HG03439 (cell line): Measurements from ENCODE around the gene CDH6.

Experiments used
- ATAC-seq: cut with Tn5 transposase; IDR thresholded peaks from one replicate; pipeline ENCODE4 v1.9.1; 2021; ENCODE audit warnings: mild to moderate bottlenecking, moderate library complexity; ENCODE audit not compliant: unreplicated experiment

The CDH6 gene

DNA sequence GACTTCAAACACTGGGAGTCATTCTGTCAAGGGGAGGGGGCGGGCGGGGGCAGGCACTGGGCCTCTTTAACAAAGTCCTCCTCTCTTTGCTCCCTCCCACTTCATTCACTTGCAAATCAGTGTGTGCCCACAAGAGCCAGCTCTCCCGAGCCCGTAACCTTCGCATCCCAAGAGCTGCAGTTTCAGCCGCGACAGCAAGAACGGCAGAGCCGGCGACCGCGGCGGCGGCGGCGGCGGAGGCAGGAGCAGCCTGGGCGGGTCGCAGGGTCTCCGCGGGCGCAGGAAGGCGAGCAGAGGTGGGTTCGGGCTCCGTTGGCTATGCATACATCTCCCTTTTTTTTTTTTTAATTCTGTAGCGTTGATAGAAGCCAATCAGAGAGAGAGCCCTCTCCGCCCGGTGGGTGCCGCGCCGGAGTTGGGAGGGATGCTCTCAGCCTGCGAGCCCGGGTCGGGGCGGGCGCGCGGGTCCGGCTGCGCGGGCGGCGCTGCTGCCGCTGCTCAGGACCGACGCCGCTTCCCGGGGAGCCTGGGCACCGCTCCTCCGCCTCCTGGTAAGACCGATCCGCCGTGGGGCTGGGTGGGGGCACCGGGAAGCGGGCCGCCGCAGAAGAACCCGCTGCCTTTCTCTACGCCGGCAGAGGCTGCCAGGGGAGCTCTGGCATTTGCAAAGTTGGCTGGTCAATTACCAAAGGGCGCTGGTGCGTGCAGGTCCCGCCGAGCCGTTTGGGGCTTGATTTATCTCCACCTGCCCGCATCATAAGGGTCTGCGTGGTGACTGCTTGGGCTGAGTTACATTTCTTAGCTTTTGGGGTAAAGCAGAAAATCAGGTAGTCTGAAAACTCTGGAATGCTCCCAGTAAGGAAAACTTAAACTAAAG is at the start of gene CDH6:
TSS of gene CDH6 (plus strand) at position 96 of the 877 bp plus-strand sequence. CDS start 73,788 bp downstream, outside the sequence.
- ATAC-seq = no peak

DNA sequence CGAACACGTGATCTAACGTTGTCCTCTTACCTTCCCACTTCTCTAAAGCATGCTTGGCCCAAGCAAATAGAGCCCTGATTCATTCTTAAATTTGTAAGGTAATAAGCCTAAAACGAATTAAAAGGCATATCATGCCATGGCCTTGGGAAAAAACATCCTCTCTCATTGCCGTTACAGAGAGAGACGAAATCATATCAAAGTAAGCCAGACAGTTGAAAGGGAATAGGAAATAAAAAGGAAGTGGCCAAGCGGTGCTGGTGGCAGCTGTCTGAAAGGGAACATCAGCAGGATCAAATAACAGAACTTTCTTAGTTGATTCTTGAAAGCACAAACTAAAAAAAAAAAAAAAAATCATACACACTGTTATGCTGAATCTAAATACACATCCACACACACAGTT is 49.1 kb upstream of the CDH6 start:
- ATAC-seq = no peak

DNA sequence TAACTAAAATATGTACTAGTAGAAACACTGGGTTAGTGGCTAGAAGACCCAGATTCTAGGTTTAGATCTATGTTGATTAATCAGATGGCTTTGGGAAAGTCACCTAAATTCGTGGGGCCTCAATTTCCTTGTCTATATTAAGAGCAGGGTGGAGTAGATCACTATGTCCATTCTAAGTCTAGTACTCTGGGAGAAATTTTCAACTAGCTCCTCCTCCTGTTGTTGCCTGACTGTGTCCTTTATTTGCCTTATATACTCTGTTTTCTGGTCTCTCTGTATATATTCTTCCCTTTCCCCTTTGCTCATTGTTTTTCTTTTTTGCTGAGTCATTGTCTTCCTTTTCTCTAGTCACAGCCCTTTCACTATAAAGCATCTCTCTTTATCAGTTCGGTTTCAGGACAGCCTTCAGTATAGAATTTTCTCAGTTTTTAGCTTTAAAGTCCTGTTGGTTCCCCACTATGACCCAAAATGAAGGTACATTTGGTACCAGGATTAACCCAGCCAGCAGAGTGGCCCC is 44.5 kb upstream of the CDH6 start:
- no peak for ATAC-seq

DNA sequence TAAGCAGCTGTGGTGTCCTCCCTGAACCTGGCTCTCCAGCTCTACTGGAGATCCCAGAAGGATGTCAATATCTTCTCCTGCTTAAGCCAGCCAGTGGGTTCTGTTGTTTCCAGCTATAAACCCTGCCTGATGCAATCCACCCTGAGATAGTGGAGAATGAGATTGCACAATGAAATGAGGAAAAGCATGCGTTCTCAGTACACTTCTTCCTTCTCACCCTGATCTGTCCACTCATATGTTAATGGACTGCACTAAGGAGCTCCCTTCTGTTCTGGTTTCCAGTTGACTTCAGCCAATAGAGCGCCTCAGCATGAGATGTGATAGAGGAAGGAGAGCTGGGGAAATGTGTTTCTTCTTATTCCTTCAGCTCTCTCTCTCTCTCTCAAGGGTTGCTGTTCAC is 40.0 kb upstream of the CDH6 start:
- no peak for ATAC-seq

DNA sequence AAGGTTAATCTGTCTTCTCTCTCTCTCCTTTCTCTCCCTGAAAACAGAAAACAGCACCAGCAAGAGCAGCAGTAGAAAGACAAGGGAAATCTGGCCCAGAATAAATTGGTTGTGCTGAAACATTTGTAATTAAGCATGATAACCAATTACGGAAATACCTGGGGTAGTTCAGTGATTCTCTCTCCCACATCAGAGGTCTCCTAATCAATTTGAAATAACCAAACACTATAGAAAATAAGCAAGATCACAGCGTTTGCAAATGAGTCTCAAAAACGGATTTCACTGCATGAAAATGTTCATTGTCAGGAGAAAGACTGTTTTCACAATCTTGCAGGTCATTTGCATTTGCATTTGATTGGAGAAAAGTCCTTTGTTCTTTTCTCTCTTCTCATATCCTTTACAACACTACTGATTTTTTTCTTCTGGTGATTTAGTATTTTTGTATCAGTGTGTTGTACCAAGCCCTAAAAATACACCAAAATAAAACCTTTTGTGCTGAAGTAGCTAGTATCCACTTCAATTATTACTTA is 36.8 kb upstream of the CDH6 start:
- ATAC-seq = no peak

DNA sequence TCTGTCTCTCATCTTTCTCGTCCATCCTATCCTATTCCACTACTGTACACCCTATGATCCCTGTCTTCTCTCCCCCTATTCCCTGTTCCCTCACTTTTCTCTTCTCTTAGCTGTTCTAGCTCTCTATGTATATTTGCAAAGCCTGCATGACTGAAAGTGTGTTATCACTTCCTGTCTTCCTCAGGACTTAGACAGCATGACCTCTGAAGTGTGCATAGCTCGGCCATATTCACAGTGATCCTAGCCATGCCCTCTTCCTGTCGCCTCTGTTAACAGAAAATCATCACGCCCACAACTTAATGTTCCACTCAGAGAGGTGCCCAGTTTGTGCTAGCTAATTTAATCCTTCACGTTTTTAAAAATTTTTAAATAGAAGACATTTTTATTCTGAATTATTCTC is 35.8 kb upstream of the CDH6 start:
- no peak for ATAC-seq

DNA sequence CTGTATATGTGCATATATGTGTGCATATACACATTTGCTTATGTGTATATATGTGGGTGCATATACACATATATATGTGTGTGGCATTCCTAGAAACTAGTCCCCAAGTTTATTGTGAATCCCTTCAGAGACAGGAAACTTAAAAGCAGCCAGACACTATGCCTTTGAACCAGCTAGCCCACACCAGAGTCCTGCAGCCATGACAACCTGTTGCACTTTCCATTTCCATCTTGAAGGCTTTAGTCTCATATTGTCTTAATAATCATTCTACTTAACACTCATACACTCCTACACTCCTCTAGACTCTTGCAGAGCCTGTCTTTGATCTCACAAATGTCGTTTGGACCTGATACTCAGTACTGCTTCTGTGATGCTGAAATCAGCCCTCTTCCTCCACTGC is 34.8 kb upstream of the CDH6 start:
- no peak for ATAC-seq

DNA sequence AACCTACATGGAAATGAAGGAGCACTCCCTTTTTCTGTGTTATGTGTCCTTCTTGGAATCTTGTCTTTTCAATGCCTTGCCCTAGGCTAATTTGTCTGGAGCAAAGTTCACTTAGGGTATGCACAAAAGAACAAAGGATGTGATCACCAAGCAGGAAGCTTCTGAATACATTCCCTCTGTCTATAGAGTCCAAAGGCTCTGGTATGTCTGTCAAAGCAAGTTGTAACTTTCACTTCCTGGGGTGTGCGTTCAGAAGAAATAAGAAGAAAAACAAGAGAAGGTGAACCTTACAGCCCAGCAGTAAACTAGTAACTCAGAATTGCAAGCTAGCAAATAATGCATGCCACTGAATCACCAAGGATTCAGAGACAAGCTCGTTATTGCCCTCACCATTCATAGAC is 31.7 kb upstream of the CDH6 start:
- ATAC-seq = no peak

DNA sequence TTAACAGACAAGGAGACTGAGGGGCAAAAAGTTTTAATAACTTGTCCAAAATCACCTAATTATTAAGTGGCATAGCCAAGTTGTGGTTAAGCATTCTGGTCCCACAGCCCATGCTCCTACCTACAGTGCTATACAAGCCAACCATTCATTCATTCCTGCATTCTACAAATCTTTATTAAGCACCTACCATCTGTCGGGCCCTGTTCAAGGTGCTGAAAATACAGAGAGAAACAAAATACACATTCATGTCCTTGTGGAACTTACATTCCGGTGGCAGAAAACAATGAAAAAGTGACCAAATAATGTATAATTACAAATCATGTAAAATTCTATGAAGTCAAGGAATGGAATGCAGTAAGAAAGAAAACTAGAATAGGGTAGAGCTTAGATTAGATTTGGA is 27.8 kb upstream of the CDH6 start:
- no peak for ATAC-seq

DNA sequence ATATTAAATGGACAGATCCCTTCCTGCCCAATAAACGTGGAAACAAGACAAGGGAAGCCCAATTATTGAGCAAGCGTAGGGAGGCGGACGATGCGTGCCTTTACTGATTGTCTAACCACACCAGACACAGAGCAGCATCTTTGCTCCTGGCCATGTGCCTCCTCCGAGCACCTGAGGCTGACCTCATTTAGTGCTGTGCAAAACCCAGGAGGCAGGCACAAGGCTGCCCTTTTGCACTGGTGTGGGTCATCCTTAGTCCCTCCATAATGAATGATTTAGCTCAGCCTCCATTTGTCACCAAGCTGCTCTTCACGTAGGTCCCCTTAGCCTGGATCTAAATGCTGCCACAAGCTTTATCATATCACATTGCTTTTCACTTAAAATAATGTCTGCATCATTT is 24.1 kb upstream of the CDH6 start:
- no peak for ATAC-seq

DNA sequence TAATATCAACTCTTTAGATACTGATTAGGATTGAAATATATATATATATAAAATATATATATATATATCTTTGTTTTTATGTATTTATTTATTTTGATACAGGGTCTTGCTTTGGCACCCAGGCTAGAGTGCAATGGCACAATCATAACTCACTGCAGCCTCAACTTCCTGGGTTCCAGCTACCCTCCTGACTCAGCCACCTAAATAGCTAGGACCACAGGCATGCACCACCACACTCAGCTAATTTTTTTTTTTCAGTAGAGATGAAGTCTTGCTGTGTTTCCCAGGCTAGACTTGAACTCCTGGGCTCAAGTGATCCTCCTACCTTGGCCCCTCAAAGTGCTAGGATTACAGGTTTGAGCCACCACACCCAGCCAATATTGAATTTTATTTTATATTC is 20.6 kb upstream of the CDH6 start:
- no peak for ATAC-seq

DNA sequence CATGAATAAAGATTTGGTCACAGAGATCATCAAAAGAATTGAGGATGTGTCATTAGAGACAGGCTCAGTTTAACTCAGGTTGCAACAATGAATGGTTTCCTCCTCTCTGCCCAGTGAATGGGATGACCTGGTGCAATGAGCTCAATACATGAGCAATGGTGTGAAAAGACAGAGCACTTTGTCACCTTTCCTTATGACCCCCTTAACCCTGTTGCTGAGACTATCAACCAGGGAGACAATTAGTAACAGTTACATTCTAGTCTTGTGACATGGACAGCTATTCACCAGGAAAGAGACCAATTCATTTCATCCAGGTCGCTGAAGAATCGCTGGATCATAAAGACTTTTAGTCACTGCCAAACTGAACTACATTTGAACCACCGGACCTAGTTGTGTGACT is 19.9 kb upstream of the CDH6 start:
- no peak for ATAC-seq

DNA sequence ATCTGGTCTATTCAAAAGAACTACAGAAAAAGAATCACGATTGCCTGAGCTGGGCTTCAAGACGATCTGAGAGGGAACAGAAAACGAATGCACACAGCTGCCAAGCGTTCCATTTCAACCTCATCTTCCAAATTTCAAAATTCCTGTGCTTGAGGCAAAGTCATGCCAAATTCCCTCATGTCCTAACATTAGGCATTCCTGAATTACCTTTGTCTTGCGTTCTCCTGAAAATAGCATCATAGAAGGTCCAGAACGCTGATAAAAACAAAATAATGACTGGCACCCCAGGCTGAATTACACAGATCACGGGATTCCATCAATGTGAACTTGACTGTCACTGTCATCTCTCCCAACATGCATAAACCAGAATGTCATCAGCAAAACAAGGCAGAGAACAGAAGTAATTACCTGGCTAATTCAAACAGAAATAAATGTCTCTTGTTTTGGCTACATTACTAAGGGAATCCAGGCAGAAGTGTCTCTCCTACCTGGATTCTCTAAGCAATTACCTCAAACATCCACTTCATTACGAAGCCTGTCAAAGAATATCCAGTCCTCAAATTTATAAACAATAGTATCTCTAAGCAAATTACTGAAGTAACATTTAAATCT is 12.0 kb upstream of the CDH6 start:
- ATAC-seq = no peak

DNA sequence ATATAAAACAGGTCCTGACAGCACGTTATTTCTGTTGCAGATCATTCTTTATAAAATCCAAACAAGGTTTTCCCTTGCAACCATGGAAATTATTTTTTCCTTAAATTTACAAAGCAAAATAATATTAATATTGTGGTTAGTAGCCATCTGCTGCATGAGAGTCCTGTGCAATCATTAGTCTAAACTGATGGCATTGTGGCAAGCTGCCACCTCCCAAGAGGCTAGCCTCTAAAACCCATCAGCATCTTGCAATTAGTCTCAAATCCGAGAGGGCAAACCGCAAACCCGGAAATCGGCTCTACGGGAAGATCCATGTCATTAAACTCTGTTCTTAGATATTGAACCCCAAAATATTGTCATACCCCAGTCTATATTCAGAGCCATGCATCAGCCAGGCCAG is 11.3 kb upstream of the CDH6 start:
- no peak for ATAC-seq

DNA sequence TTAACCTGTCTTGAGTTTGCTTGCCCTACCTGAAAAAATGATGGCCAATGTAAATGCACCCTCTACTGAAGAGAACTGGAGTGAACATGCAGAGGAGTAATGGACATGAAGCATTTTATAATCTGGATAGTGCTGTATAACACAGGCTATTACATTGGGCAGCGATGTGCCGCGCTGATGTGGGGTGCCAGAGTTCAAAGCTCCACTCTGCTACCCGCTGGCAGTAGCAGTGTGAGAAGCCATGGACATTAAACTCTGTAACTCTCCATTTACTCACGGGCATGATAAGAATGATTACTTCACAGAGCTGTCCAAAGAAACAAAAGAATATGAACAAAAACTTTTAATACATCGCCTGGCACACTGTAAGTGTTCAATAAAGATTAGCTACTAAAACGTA is 7.5 kb upstream of the CDH6 start:
- no peak for ATAC-seq

DNA sequence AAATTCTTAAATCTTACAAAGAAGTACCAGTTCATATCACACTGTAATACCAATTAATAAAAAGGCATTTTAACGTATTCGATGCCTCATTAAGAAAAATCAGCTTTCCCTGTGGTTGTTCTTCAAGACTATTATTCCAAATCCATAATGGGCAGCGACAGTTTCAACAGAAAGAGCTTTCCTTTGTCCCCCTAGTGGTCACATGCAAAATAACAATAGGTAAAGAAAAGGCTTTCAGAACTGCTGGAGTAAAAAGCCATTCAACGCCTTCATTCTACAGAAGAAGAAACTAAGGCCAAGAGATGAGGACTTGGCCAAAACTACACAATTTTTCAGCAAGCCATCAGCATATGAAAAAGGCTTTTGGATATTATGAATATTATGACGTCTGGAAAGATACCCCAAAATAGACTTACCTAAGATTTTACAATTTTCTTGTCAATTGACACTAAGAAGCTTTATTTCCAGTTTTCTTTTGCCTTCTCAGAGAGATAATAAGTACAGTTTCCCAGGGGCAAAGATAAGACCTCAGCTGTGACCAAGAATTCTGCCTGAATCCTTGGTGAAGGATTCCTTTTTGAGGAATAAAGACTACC is 6.7 kb upstream of the CDH6 start:
- no peak for ATAC-seq

DNA sequence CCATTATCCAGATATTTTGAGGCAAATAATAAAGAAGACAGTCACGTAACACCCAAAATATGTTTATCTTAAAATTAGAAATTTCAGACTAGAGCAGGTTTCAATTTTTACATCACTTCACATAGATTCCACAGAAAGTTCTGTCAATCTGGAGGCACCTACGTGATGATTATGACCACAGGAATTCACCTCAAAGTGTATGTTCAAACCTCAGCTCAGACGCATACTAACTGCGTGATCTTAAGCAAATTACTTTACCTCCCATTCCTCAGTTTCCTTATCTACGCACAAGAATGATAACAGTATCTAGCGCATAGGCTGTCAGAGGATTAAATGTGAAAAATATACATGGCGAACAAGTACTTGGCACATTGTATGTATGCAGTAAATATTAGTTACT is 5.9 kb upstream of the CDH6 start:
- ATAC-seq = no peak

DNA sequence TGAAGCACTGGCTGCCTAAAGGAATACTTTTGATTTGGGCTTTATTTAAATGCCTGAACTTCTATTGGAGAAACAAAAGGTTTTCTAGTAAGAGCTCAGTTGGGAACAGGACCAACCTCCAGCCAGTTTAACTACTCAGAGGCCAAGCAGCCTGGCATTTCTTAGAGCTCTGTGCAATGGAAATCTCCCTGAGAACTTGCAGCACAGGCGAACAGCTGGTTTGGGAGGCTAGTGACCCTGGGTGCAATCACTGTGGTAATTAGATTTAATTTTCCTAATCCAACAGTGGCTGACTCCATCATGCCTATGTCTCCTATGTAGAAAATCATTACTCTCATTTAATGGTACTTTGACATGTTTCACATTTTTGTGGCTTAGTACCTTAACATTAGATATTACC is 1.0 kb upstream of the CDH6 start:
- ATAC-seq = no peak

DNA sequence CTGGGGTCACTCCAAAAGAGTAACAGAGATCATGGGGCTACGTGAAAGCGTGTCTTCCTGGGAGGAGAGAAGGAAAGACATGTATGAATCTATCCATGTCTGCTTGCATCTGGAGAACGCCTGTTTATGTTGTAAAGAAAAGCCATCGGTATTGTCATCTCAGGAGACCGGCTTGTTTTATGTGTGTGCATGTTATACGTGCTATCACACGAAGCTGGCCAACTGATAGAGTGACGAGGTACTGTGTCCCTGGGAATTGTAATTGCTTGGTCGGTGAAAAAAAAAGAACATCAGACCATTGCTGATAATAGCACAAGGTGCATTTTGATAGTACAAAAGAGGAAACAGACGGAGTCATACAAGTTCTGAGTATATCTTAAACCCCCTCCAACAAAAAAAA is 370 bp upstream of the CDH6 start:
- no peak for ATAC-seq

DNA sequence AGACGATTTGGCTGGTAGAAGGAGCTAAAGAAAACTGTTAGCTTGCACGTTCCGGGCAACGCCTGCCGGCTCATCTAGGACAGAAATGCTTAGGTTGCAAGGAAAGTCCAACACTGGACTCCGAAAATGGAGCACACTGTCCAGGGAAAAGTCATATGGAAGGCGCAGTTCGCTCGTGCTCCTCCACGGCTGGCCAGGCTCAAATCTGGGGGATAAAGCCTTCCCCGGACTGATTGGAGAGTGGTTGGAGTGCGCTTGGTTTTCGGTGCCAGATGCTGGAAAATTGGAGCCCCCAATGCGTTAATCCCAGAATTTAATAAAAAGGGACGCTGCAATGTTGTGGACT is 955 bp downstream of the CDH6 start:
- no peak for ATAC-seq

DNA sequence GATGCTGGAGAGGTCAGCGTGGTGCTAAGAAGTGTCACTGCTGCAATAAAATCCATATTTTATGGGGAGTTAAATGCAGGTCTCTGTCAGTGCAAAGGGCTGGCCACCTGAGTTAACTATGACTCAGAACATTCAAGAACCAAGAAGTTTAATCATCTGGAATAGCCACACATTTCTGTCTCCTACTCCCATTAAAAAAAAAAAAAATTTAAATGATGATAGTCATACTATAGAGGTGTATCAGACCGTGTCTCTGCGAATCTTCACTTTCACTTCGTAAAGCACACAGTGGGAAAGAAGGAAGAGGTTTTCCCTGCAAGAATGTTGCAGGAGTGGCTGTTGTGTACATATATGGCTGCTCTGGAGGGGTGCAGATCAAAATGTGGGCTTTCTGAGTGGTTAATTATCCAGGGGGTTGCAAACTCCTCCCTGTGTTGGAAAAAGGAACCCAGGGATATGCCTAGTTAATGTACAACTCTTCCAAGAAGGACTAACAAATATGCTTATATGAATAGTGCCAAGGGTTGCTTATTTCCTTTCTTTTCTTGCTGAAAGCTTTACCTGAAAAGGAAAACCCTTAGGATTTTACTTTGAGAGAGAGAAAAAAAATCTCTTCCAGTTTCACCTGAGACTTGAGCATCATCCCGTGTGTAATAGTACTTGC is 1.5 kb downstream of the CDH6 start:
- ATAC-seq = no peak
